ENCODE results near the gene RACK1. TPM values are rescaled to one million over a fixed set of nuclear protein-coding genes. Genes with fewer than 3 reads are reported as not detected.

Gene RACK1
- total and polyA plus RNA-seq, 2 of the 13 experiments (the other 11 are each of a cell fraction or from before 2014, with no cell fraction given) = 2,514 to 6,141 TPM

- ChIA-PET POLR2A (interaction anchor here (1.4 to 4.3 kb wide), 2 partner anchors 9 to 12 kb away, joined by 4 to 41 read pairs; partner anchors contain the start of genes RACK1 and TRIM41), CTCF (ENCODE audit: low intra/inter-chr PET ratio, low total read pairs) (no interaction called here)
- H3K27ac ChIP-seq (ENCODE audit: extremely low read length, insufficient read depth, low read length) = no peak overlapping the region
- H3K4me3 ChIP-seq (replicated peaks in 1 of 3; ENCODE audit: insufficient read depth in 1 of 3, low read depth in 2 of 3, low read length in 3 of 3) = no peak overlapping the region
- TF ChIP-seq AGO2 (optimal IDR thresholded peaks at IDR 0.05; ENCODE audit: low read depth, low read length) (peak; percentile 82), RARG (CRISPR knock-in tag; IDR thresholded peaks at IDR 0.05; ENCODE audit: low read depth) (no peak), RBFOX2 (IDR thresholded peaks at IDR 0.05; ENCODE audit: low read depth, low read length) (peak; percentile 46; the same call in 1 of the 2 replicates)
- H3K9ac ChIP-seq (ENCODE audit: insufficient read depth, low read depth, low read length) = no peak overlapping the region
- H3K79me2 ChIP-seq (ENCODE audit: insufficient read depth, low read length) = no peaks in the 10 kb centered on the region
- FAIRE-seq (no peak), ATAC-seq (peak; percentile 4; the same call in 2 of the 3 replicates), DNase-seq (ENCODE audit: low spot score) (no peak)
- BruUV-seq (replicated peaks) = no TSS peak
- intact Hi-C loops (cut with micrococcal nuclease; ENCODE audit: unreplicated experiment) = no loop called here
- peaks cover 20% of the 10 kb centered on the region for H4K20me1 ChIP-seq (ENCODE audit: insufficient read depth, low read length)
- no peaks in the 10 kb centered on the region for H3K27me3 ChIP-seq (ENCODE audit: control insufficient read depth in 1 of 2, insufficient read depth in 2 of 2, low read length in 2 of 2)
- peaks cover 8% of the 10 kb centered on the region; the same call in 1 of the 2 replicates for H3K4me1 ChIP-seq (ENCODE audit: insufficient read depth, low read length)
- no peak overlapping the region for H3K4me2 ChIP-seq (ENCODE audit: low read depth, low read length)
- H2AFZ ChIP-seq (ENCODE audit: low read length) = no peak overlapping the region
- H3K9me3 ChIP-seq (ENCODE audit: low read length) = no peaks in the 10 kb centered on the region
- H3K36me3 ChIP-seq (replicated peaks in 1 of 2; ENCODE audit: control insufficient read depth in 1 of 2, insufficient read depth in 2 of 2, low read length in 2 of 2) = peaks cover 25 to 67% of the 10 kb centered on the region in 2 experiments
- 95% methylated on average over 10 of the region's 18 CpGs for whole genome bisulfite sequencing (ENCODE audit: low lambda C conversion rate)
- in situ Hi-C loops (cut with HindIII; ENCODE audit: extremely low pct_ligation_motif_present, low pct_unique_long_range_greater_than_20kb) = no loop called here
These were observed 11.1 kb downstream of the RACK1 start for GRCh38 chr5:181232593-181232992.

GRCh38 chr5:181231432-181231831 is 12.3 kb downstream of the RACK1 start:
- intact Hi-C loops (cut with micrococcal nuclease; ENCODE audit: unreplicated experiment) (no loop called here), in situ Hi-C loops (cut with HindIII; ENCODE audit: extremely low pct_ligation_motif_present, low pct_unique_long_range_greater_than_20kb) (no loop called here)
- H4K20me1 ChIP-seq (ENCODE audit: insufficient read depth, low read length) = peaks cover 9% of the 10 kb centered on the region
- no peak overlapping the region for H3K4me2 ChIP-seq (ENCODE audit: low read depth, low read length)
- ChIA-PET CTCF (ENCODE audit: low intra/inter-chr PET ratio, low total read pairs) (no interaction called here), POLR2A (interaction anchor here (4.3 kb wide), 1 partner anchor 13 kb away, joined by 41 read pairs; the partner anchor contains the start of gene RACK1)
- DNase-seq (ENCODE audit: low spot score) (no peak), FAIRE-seq (no peak), ATAC-seq (peak; percentile 0; the same call in 1 of the 3 replicates)
- no peaks in the 10 kb centered on the region for H3K79me2 ChIP-seq (ENCODE audit: insufficient read depth, low read length)
- H3K9ac ChIP-seq (ENCODE audit: insufficient read depth, low read depth, low read length) = no peak overlapping the region
- H3K36me3 ChIP-seq (replicated peaks in 1 of 2; ENCODE audit: control insufficient read depth in 1 of 2, insufficient read depth in 2 of 2, low read length in 2 of 2) = peaks cover 18 to 59% of the 10 kb centered on the region in 2 experiments
- TF ChIP-seq CREB1 (IDR thresholded peaks at IDR 0.05) = no peak
- no peak for TF ChIP-seq CREB1 (CRISPR knock-in tag; IDR thresholded peaks at IDR 0.05)
- peak; percentile 36 for TF ChIP-seq AGO2 (optimal IDR thresholded peaks at IDR 0.05; ENCODE audit: low read depth, low read length)
- no peak overlapping the region for H3K27ac ChIP-seq (ENCODE audit: extremely low read length, insufficient read depth, low read length)
- H3K4me3 ChIP-seq (replicated peaks in 1 of 3; ENCODE audit: insufficient read depth in 1 of 3, low read depth in 2 of 3, low read length in 3 of 3) = no peak overlapping the region
- no peaks in the 10 kb centered on the region for H3K27me3 ChIP-seq (ENCODE audit: control insufficient read depth in 1 of 2, insufficient read depth in 2 of 2, low read length in 2 of 2)
- 100% methylated on average over 3 of the region's 7 CpGs for WGBS (ENCODE audit: low lambda C conversion rate)
- BruUV-seq (replicated peaks) = no TSS peak
- no peaks in the 10 kb centered on the region for H3K9me3 ChIP-seq (ENCODE audit: low read length)
- peaks cover 8% of the 10 kb centered on the region; the same call in 1 of the 2 replicates for H3K4me1 ChIP-seq (ENCODE audit: insufficient read depth, low read length)
- H2AFZ ChIP-seq (ENCODE audit: low read length) = no peak overlapping the region

Measured in HepG2 (cell line).